HepG2 (cell line): ENCODE data around the gene PIK3IP1. TPM values are rescaled to one million over a fixed set of nuclear protein-coding genes. Genes with fewer than 3 reads are reported as not detected.

Experiments
- GTF3A ChIP-seq: sonication (generic); formaldehyde crosslinking; conservative IDR thresholded peaks from 2 replicates; pipeline ENCODE4 v1.4.0; 2020; ENCODE audit warnings: mild to moderate bottlenecking, missing genetic modification reagents
- ONECUT2 ChIP-seq: sonication (generic); formaldehyde crosslinking; IDR thresholded peaks from 2 replicates; pipeline ENCODE4 v1.4.0; 2020; ENCODE audit warnings: missing genetic modification reagents
- RELA ChIP-seq: sonication (generic); formaldehyde crosslinking; IDR thresholded peaks from 2 replicates; pipeline ENCODE4 v1.4.0; 2020; ENCODE audit warnings: missing genetic modification reagents
- SUZ12 ChIP-seq: fragments of 150-350 bp; IDR thresholded peaks from 2 replicates; pipeline ENCODE4 v1.6.1; 2014; ENCODE audit warnings: low read depth, low read length
- TEAD3 ChIP-seq: optimal IDR thresholded peaks from 2 replicates; pipeline ENCODE3; 2016; ENCODE audit warnings: borderline replicate concordance
- ZBTB37 ChIP-seq: sonication (generic); formaldehyde crosslinking; IDR thresholded peaks from 2 replicates; pipeline ENCODE4 v1.4.0; 2020; ENCODE audit warnings: mild to moderate bottlenecking, missing genetic modification reagents
- ZHX2 ChIP-seq, 2 experiments: sonication (generic) in 1 of 2; formaldehyde crosslinking in 1 of 2; IDR thresholded peaks; 2 replicates each; pipeline versions ENCODE4 v1.6.1 to v1.9.0; 2014 to 2022; ENCODE audit warnings: antibody characterized with exemption in 1 of 2, borderline replicate concordance in 1 of 2, inconsistent platforms in 1 of 2, low read depth in 1 of 2, missing genetic modification reagents in 1 of 2
- ZNF614 ChIP-seq: IDR thresholded peaks from 2 replicates; pipeline ENCODE4 v1.6.1; 2018; ENCODE audit warnings: missing biosample characterization, missing genetic modification reagents, inconsistent platforms, borderline replicate concordance
- ZNF784 ChIP-seq: sonication (generic); formaldehyde crosslinking; IDR thresholded peaks from 2 replicates; pipeline ENCODE4 v1.5.1; 2020; ENCODE audit warnings: missing genetic modification reagents, mild to moderate bottlenecking, borderline replicate concordance
- polyA plus RNA-seq, 8 experiments: library from polyadenylated mRNA; depleted of rRNA in 3 of 8; stranded (reverse) in 7 of 8; unstranded in 1 of 8; fragments of >200 nt; fragmentation: Illumina TruSeq in 4 of 8; extraction: Trizol in 4 of 8; gene quantifications; 2 replicates each; pipeline versions ENCODE4 v1.2.1 to v1.2.3, GENCODE V29; 2011 to 2016; ENCODE audit warnings: low read depth in 4 of 8, missing spikeins in 1 of 8, mixed read lengths in 1 of 8; ENCODE audit not compliant: insufficient read depth in 1 of 8
- total RNA-seq, 5 experiments: library from RNA; depleted of rRNA; stranded (reverse); fragments of >200 nt; fragmentation: Illumina TruSeq; extraction: Trizol; gene quantifications; 2 replicates each; pipeline ENCODE4 v1.2.3, GENCODE V29; 2016; ENCODE audit warnings: low read depth in 1 of 5

Gene PIK3IP1
- total and polyA plus RNA-seq, 2 of the 13 experiments (the other 11 are each of a cell fraction or from before 2014, with no cell fraction given), result 1.3 to 2.5 TPM

GRCh38 chr22:31308181-31308580, 15.9 kb upstream of the PIK3IP1 start (continued):
- TF ChIP-seq ZBTB37 (CRISPR knock-in tag) (no peak), TEAD3 (CRISPR knock-in tag) (no peak), SUZ12 (no peak), ZHX2 (IDR thresholded peaks at IDR 0.05; ENCODE audit: low read depth) (no peak), ZHX2 (CRISPR knock-in tag; IDR thresholded peaks at IDR 0.05; ENCODE audit: borderline replicate concordance) (no peak), RELA (CRISPR knock-in tag) (no peak), ZNF614 (no peak), ZNF784 (no peak), ONECUT2 (no peak), GTF3A (CRISPR knock-in tag) (no peak)
